Measurements from ENCODE around the gene PRICKLE1.
A peak's percentile ranks its signal among the peaks of the same experiment; 100 is the strongest.

PRICKLE1 gene

DNA sequence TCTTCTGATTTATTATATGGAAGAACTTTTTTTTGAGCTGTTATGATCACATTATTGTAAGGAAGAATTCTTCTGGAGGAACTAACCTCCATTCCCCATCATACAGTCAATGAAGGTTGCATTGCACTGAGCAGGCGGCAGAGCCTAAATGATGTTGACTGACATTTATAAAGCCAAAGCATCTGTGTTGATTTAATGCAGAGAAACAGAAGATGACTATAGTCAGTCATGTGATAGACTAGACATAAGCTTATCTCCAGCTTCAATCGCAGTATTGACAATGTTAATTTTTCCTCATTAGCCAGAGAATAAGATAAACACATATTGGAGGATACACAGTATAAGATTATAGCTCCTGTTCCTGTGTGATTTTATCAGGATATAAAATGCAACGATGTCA lies 82.0 kb downstream of the PRICKLE1 start:
- in situ Hi-C loops (cut with MboI; ENCODE audit: low pct_unique_long_range_greater_than_20kb, low sequenced_read_pairs) = no loop called here
- DNase-seq = no peak

DNA sequence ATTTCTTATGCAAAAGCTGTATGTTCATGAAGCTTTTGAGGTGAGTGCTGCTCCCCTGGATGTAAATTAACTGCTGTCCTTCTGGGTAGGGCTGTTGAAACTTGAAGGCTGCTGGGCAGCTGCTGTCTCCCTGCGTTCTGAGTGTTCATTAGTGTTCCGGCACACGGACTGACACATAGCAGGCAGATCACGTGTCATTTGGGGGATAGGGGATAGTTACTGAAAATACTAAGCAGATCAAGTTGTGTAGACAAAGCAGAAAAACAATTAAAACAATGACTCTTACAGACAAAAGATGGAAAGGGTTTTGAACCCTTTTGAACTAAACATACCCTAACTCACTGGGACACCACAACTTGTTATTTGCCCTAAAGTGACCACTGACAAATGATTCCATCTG lies 82.5 kb downstream of the PRICKLE1 start:
- in situ Hi-C loops (cut with MboI; ENCODE audit: low pct_unique_long_range_greater_than_20kb, low sequenced_read_pairs) = no loop called here
- DNase-seq = no peak

GRCh38 chr12:42504049-42504448 lies 85.5 kb downstream of the PRICKLE1 start:
- no peak for DNase-seq
- in situ Hi-C loops (cut with MboI; ENCODE audit: low pct_unique_long_range_greater_than_20kb, low sequenced_read_pairs) = no loop called here

DNA sequence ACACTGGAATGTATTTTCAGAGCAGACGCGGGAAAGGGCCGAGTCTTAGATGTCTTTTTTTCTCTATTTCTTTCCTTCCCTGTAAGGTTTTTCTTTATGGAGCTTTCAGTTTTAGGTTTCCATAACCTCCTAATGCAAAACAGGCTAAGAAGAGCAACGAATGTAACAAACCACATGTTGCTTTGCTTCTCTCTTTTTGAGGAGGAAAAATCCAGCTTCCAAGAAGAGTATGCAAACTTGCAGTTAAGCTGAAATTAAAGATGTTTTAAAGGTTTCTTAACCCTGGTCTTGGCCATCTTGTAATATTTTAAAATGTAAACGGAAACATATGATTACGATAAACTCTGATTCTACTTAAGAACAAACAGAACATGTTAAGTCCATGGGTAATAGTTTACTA lies 86.9 kb downstream of the PRICKLE1 start:
- in situ Hi-C loops (cut with MboI; ENCODE audit: low pct_unique_long_range_greater_than_20kb, low sequenced_read_pairs) = no loop called here
- no peak for DNase-seq

- DNase-seq = no peak
- in situ Hi-C loops (cut with MboI; ENCODE audit: low pct_unique_long_range_greater_than_20kb, low sequenced_read_pairs) = no loop called here
Observed at GRCh38 chr12:42498549-42499247, 90.8 kb downstream of the PRICKLE1 start.

DNA sequence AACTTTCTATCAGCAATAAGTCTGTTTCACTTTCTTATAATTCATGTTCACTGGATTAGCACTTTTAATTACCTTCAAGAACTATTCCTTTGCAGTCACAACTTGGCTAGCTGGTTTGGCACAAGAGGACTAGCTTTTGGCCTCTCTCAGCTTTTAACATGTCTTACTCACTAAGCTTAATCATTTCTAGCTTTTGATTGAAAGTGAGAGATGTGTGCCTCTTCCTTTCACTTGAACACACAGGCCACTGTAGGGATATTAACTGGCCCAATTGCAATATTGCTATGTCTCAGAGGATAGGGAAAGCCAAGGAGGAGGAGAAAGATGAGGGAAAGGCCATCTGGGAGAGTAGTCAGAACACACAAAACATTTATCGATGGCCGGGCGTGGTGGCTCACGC lies 92.7 kb downstream of the PRICKLE1 start:
- no peak for DNase-seq
- in situ Hi-C loops (cut with MboI; ENCODE audit: low pct_unique_long_range_greater_than_20kb, low sequenced_read_pairs) = no loop called here

DNA sequence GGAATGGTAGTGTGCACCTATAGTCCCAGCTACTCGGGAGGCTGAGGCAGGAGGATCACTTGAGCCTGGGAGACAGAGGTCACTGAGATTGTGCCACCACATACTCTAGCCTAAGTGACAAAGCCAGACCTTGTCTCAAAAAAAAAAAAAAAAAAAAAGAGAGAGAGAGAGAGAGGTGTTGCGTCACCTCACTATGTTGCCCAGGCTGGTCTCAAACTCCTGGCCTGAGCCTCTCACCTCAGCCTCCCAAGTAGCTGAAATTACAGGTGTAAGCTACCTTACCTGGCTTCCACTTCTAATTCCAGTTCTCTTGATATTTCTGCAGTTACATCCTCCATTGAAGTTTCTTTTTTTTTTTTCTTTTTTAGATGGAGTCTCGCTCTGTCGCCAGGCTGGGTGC lies 94.3 kb downstream of the PRICKLE1 start:
- in situ Hi-C loops (cut with MboI; ENCODE audit: low pct_unique_long_range_greater_than_20kb, low sequenced_read_pairs) = no loop called here
- no peak for DNase-seq

DNA sequence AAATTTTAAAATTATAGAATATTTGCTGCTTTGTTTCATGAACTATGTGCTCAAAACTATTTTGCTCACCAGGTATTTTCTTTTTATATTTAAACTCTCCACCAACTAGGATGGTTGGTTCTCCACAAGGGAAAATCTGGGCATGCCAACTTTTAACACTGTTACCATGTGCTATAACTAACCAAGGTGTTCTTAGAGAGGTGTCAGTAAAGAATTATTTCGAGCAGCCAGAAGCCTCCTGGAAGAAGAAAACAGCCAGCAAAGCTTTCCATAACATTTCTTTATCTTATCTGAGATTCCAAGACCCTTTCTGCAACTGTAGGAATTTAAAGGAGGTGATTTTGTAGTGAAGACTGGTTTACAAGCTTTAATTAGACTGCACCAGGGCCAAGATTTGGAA lies 97.3 kb downstream of the PRICKLE1 start:
- in situ Hi-C loops (cut with MboI; ENCODE audit: low pct_unique_long_range_greater_than_20kb, low sequenced_read_pairs) = no loop called here

DNA sequence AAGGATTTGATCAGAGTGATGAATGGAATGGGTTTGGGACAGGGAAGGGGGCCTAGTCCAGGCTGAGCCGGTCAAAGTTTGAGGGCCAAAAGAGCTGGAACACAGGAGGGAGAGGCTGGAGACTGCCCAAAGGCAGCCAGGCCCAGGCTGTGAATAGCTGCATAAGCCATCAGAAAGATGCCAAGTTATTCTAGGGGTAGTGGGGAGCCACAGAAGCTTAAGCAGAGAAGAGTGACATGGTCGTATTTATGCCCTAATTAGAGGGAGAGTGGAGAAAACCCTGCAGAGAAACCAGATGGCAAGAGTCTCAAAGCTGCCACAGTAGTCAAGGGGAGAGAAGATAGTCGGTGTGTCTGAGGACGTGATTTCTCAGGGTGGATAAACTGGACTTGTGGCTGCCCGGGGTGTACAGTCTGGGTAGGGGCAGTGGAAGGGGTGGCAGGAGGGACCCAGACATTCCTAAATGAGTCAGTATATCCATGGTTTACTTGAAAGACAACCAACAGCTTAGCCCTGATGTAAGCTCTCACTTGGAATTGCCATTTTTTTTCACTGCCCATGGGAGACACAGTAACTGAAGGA lies 99.2 kb downstream of the PRICKLE1 start:
- DNase-seq = no peak
- in situ Hi-C loops (cut with MboI; ENCODE audit: low pct_unique_long_range_greater_than_20kb, low sequenced_read_pairs) = no loop called here

More for the DNA sequence above, 97.3 kb downstream of the PRICKLE1 start:
- no peak for DNase-seq

- in situ Hi-C loops (cut with MboI; ENCODE audit: low pct_unique_long_range_greater_than_20kb, low sequenced_read_pairs) = no loop called here
- DNase-seq = no peak
Observed at GRCh38 chr12:42486407-42486806, 103.1 kb downstream of the PRICKLE1 start.

DNA sequence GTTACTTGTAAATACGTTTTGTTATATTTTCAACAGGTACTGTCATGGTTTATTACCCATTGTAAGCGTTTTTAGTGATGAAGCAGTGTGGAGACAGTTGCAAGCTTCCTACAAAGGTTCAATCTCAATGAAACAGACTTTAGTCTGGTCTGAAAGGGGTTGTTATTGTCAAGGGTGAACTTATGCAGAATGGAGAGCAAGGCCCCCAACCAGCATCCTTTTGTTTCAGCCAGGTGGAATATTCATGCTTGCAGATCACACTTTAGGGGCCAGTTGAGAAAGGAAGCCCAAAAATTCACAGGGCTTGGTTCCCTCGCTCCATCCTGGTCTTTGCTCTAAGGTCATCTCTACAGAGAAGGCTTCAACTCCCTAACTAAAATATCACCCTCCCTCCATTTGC lies 103.7 kb downstream of the PRICKLE1 start:
- in situ Hi-C loops (cut with MboI; ENCODE audit: low pct_unique_long_range_greater_than_20kb, low sequenced_read_pairs) = no loop called here
- no peak for DNase-seq

DNA sequence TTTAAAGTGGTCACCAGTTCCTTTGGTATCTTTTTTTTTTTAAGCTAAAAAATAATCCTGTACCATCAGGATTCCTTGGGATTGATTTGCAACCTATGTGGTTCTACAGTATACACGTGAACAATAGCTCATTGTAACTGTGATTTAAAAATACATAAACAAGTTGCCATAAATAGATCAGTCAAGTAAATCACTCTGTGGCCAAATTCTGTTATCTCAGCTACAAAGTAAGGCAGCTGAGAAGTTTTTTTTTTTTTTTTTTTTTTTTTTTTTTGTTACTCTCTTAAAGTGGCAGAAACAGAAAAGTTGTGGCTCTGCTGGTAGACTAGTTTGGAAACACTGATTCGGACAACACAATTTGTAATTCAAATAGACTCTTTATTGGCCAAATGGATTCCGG lies 104.5 kb downstream of the PRICKLE1 start:
- in situ Hi-C loops (cut with MboI; ENCODE audit: low pct_unique_long_range_greater_than_20kb, low sequenced_read_pairs) = no loop called here

GRCh38 chr12:42483521-42483790 lies 106.1 kb downstream of the PRICKLE1 start:
- DNase-seq = no peak
- in situ Hi-C loops (cut with MboI; ENCODE audit: low pct_unique_long_range_greater_than_20kb, low sequenced_read_pairs) = no loop called here

More for the DNA sequence above, 104.5 kb downstream of the PRICKLE1 start:
- DNase-seq = no peak

- DNase-seq = peak; percentile 78
- in situ Hi-C loops (cut with MboI; ENCODE audit: low pct_unique_long_range_greater_than_20kb, low sequenced_read_pairs) = no loop called here
Observed at GRCh38 chr12:42482748-42483520, 106.6 kb downstream of the PRICKLE1 start.

GRCh38 chr12:42482041-42482747 lies 107.4 kb downstream of the PRICKLE1 start:
- in situ Hi-C loops (cut with MboI; ENCODE audit: low pct_unique_long_range_greater_than_20kb, low sequenced_read_pairs) = no loop called here
- no peak for DNase-seq

DNA sequence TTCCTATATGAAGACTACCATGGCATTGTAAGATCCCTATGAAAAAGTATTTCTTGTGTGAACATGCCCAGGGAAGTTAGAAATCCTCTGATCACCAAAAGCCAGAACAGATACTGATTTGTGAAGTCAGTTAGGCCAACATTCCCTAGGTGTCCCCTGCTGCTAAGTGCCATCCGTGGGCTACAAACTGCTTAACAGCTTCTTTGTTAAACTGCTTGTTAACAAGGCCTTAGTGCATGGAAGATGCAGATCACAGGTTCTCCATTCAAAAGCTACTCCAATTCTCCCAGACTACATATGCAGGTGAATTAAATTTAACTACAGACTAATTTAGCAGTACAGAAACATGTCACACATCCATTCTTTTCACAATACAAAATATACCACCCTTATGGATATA lies 108.2 kb downstream of the PRICKLE1 start:
- in situ Hi-C loops (cut with MboI; ENCODE audit: low pct_unique_long_range_greater_than_20kb, low sequenced_read_pairs) = no loop called here
- no peak for DNase-seq

DNA sequence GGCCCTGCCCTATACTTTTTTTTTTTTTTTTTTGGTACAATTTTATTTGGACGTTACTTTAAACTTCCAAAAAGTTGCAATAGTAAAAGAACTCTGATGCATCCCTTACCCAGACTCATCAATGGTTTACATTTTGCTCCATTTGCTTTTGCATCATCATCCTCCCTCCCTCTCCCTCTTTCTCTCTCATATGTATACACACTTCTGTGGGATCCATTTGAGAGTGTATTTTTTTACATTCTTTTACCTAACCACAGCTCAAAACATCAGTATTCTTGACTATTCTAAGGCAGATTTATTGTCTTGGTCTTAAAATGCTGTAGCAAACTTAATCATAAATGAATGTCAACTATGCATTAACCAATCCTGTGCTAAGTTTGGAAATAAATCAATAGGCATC lies 111.6 kb downstream of the PRICKLE1 start:
- DNase-seq = no peak
- in situ Hi-C loops (cut with MboI; ENCODE audit: low pct_unique_long_range_greater_than_20kb, low sequenced_read_pairs) = no loop called here

- in situ Hi-C loops (cut with MboI; ENCODE audit: low pct_unique_long_range_greater_than_20kb, low sequenced_read_pairs) = no loop called here
- DNase-seq = no peak
Observed at GRCh38 chr12:42475106-42475505, 114.4 kb downstream of the PRICKLE1 start.

DNA sequence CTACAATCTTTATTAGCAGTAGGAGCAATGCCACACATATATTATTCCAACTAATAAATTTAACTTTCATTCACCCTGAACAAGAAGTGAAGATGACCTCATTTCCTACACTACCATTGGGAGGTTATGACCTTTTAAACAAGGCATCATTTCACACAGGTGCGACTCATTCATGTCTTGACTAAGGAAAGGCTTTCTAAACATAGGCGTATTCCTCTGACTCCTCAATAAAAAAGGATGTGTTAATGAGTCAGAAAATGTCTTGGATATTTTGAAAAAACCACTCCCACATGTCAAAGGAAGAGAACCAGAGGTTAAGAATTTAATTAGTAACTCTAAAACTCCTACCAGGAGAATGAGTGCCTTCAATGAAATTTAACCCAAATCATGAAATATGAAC lies 115.2 kb downstream of the PRICKLE1 start:
- DNase-seq = no peak
- in situ Hi-C loops (cut with MboI; ENCODE audit: low pct_unique_long_range_greater_than_20kb, low sequenced_read_pairs) = no loop called here

- in situ Hi-C loops (cut with MboI; ENCODE audit: low pct_unique_long_range_greater_than_20kb, low sequenced_read_pairs) = no loop called here
- DNase-seq = no peak
Observed at GRCh38 chr12:42473561-42473960, 116.0 kb downstream of the PRICKLE1 start.
